ENCODE measurements around the gene SKP2.
"Not testable (repeated sequence)": the region's sequence is repeated elsewhere in the genome, so short reads cannot be mapped to it uniquely, and the experiment has no call there.

The SKP2 gene

GRCh38 chr5:36193746-36194145 is 41.8 kb downstream of the SKP2 start:
- H3K36me3 ChIP-seq (ENCODE audit: control insufficient read depth, insufficient read depth, low read length): no peaks in the 10 kb centered on the region

GRCh38 chr5:36198281-36198680 is 46.4 kb downstream of the SKP2 start:
- Histone ChIP-seq H3K27me3 (replicated peaks; ENCODE audit: control insufficient read depth, insufficient read depth, low read length) (no peaks in the 10 kb centered on the region), H3K4me3 (replicated peaks; ENCODE audit: low read depth, low read length) (no peak overlapping the region), H3K36me3 (ENCODE audit: control insufficient read depth, insufficient read depth, low read length) (no peaks in the 10 kb centered on the region)
- DNase-seq (ENCODE audit: extremely low read depth, insufficient read length): no peak
- TF ChIP-seq, protein P1, sequence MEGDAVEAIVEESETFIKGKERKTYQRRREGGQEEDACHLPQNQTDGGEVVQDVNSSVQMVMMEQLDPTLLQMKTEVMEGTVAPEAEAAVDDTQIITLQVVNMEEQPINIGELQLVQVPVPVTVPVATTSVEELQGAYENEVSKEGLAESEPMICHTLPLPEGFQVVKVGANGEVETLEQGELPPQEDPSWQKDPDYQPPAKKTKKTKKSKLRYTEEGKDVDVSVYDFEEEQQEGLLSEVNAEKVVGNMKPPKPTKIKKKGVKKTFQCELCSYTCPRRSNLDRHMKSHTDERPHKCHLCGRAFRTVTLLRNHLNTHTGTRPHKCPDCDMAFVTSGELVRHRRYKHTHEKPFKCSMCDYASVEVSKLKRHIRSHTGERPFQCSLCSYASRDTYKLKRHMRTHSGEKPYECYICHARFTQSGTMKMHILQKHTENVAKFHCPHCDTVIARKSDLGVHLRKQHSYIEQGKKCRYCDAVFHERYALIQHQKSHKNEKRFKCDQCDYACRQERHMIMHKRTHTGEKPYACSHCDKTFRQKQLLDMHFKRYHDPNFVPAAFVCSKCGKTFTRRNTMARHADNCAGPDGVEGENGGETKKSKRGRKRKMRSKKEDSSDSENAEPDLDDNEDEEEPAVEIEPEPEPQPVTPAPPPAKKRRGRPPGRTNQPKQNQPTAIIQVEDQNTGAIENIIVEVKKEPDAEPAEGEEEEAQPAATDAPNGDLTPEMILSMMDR (IDR thresholded peaks at IDR 0.05; ENCODE audit: insufficient read depth, low read length, poor library complexity, severe bottlenecking): no peak

More at GRCh38 chr5:36193746-36194145, 41.8 kb downstream of the SKP2 start:
- TF ChIP-seq, protein P1 (IDR thresholded peaks at IDR 0.05; ENCODE audit: insufficient read depth, low read length, poor library complexity, severe bottlenecking): no peak
- Histone ChIP-seq H3K4me3 (replicated peaks; ENCODE audit: low read depth, low read length) (no peak overlapping the region), H3K27me3 (replicated peaks; ENCODE audit: control insufficient read depth, insufficient read depth, low read length) (no peaks in the 10 kb centered on the region)
- no peak for DNase-seq (ENCODE audit: extremely low read depth, insufficient read length)

DNA sequence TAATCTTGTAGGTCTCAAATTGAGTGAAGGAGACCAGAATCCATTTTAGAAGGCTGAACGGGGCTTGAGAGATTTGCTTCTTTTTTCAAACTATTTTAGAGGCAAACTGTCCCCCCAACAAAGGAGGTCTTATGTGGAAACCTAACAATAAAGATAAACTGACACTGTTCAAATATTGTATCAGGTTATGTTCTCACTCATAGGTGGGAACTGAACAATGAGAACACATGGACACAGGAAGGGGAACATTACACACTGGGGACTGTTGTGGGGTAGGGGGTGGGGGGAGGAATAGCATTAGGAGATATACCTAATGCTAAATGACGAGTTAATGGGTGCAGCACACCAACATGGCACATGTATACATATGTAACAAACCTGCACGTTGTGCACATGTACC is 46.9 kb downstream of the SKP2 start:
- not testable (repeated sequence) for H3K4me3 ChIP-seq (replicated peaks; ENCODE audit: low read depth, low read length); H3K27me3 ChIP-seq (replicated peaks; ENCODE audit: control insufficient read depth, insufficient read depth, low read length); H3K36me3 ChIP-seq (ENCODE audit: control insufficient read depth, insufficient read depth, low read length); DNase-seq (ENCODE audit: extremely low read depth, insufficient read length)

DNA sequence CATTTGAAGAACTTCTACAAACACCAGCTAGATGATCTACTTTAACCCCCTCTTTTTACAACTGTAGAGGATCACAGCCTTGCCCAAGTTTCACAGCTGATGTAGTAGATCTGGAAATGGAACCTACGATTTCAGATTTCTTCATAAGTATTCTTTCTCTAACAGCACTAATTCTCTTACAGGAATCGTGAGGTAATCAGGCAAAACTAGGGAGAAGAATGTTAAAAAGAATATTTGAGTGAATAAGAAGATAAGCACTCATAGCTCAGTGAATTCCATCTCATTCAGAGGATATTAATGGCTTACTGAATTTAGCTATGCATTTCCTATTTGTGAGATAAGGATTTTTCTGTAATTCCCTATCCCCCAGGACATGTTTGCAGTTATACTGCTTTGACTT is 47.7 kb downstream of the SKP2 start:
- H3K36me3 ChIP-seq (ENCODE audit: control insufficient read depth, insufficient read depth, low read length): no peaks in the 10 kb centered on the region
- DNase-seq (ENCODE audit: extremely low read depth, insufficient read length): no peak

DNA sequence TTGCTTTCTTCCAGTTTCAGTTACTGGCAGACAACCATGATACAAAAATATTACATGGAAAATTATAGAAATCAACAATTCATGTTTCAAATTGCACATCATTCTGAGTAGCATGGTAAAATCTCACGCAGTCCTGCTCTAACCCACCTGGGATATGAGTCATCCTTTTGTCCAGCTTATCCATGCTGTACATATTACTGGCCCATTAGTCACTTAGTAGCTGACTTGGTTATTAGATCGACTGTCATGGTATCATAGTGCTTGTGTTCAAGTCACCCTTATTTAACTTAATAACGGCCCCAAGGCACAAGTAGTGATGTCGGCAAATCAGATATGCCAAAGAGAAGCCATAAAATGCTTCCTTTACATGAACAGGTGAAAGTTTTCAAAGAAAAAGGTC is 48.6 kb downstream of the SKP2 start:
- TF ChIP-seq, protein P1 (IDR thresholded peaks at IDR 0.05; ENCODE audit: insufficient read depth, low read length, poor library complexity, severe bottlenecking): no peak
- DNase-seq (ENCODE audit: extremely low read depth, insufficient read length): no peak
- Histone ChIP-seq H3K27me3 (replicated peaks; ENCODE audit: control insufficient read depth, insufficient read depth, low read length) (no peaks in the 10 kb centered on the region), H3K4me3 (replicated peaks; ENCODE audit: low read depth, low read length) (no peak overlapping the region), H3K36me3 (ENCODE audit: control insufficient read depth, insufficient read depth, low read length) (no peaks in the 10 kb centered on the region)

More for the DNA sequence above, 47.7 kb downstream of the SKP2 start:
- TF ChIP-seq, protein P1 (IDR thresholded peaks at IDR 0.05; ENCODE audit: insufficient read depth, low read length, poor library complexity, severe bottlenecking): no peak
- no peaks in the 10 kb centered on the region for H3K27me3 ChIP-seq (replicated peaks; ENCODE audit: control insufficient read depth, insufficient read depth, low read length)
- no peak overlapping the region for H3K4me3 ChIP-seq (replicated peaks; ENCODE audit: low read depth, low read length)

- H3K36me3 ChIP-seq (ENCODE audit: control insufficient read depth, insufficient read depth, low read length): no peaks in the 10 kb centered on the region
- H3K4me3 ChIP-seq (replicated peaks; ENCODE audit: low read depth, low read length): no peak overlapping the region
- H3K27me3 ChIP-seq (replicated peaks; ENCODE audit: control insufficient read depth, insufficient read depth, low read length): no peaks in the 10 kb centered on the region
- DNase-seq (ENCODE audit: extremely low read depth, insufficient read length): no peak
- TF ChIP-seq, protein P1 (IDR thresholded peaks at IDR 0.05; ENCODE audit: insufficient read depth, low read length, poor library complexity, severe bottlenecking): no peak
Measured at GRCh38 chr5:36202521-36202961, 50.6 kb downstream of the SKP2 start.
